NCI-H1092 (cell line): Measurements from ENCODE around the gene GBF1.

ENCODE experiments used
- DNase-seq: peaks from one replicate; lab custom pipeline; 2025; lab: John Stamatoyannopoulos, UW

The GBF1 gene

GRCh38 chr10:102408131-102408727 is 162.9 kb downstream of the GBF1 start:
- no peak for DNase-seq

- DNase-seq = peak; percentile 11
Measured at GRCh38 chr10:102408728-102409603, 163.6 kb downstream of the GBF1 start.

- DNase-seq = no peak
Measured at GRCh38 chr10:102409604-102410428, 164.5 kb downstream of the GBF1 start.

- DNase-seq = no peak
Measured at GRCh38 chr10:102410429-102411073, 165.2 kb downstream of the GBF1 start.

GRCh38 chr10:102411341-102412255 is 166.3 kb downstream of the GBF1 start:
- DNase-seq = no peak

- DNase-seq = no peak
Measured at GRCh38 chr10:102412293-102412692, 167.0 kb downstream of the GBF1 start.

- DNase-seq = peak; percentile 72
Measured at GRCh38 chr10:102413053-102413705, 167.8 kb downstream of the GBF1 start.

- DNase-seq = no peak
Measured at GRCh38 chr10:102413806-102414561, 168.7 kb downstream of the GBF1 start.

- DNase-seq = no peak
Measured at GRCh38 chr10:102414749-102415148, 169.4 kb downstream of the GBF1 start.

- no peak for DNase-seq
Measured at GRCh38 chr10:102416283-102416682, 171.0 kb downstream of the GBF1 start.

- no peak for DNase-seq
Measured at GRCh38 chr10:102416695-102417094, 171.4 kb downstream of the GBF1 start.

GRCh38 chr10:102418622-102419268 is 173.4 kb downstream of the GBF1 start, which contains the start of gene PSD:
TSS of gene PSD (minus strand) at chr10:102418785. CDS start at chr10:102417038, 1,747 bp downstream.
- DNase-seq = peak; percentile 71

GRCh38 chr10:102419269-102420180 is 174.2 kb downstream of the GBF1 start:
- peak; percentile 66 for DNase-seq

- DNase-seq = no peak
Measured at GRCh38 chr10:102420181-102420713, 174.9 kb downstream of the GBF1 start.

- DNase-seq = peak; percentile 95
Measured at GRCh38 chr10:102420714-102421506, 175.6 kb downstream of the GBF1 start, which contains the start of gene FBXL15. TSS of gene FBXL15 (plus strand) at chr10:102420836. CDS start at chr10:102421130, 294 bp downstream.

- no peak for DNase-seq
Measured at GRCh38 chr10:102421507-102421756, 176.1 kb downstream of the GBF1 start.
